Measurements from ENCODE around the gene LAMTOR3.
"Not testable (repeated sequence)": the region's sequence is repeated elsewhere in the genome, so short reads cannot be mapped to it uniquely, and the experiment has no call there.

The LAMTOR3 gene

DNA sequence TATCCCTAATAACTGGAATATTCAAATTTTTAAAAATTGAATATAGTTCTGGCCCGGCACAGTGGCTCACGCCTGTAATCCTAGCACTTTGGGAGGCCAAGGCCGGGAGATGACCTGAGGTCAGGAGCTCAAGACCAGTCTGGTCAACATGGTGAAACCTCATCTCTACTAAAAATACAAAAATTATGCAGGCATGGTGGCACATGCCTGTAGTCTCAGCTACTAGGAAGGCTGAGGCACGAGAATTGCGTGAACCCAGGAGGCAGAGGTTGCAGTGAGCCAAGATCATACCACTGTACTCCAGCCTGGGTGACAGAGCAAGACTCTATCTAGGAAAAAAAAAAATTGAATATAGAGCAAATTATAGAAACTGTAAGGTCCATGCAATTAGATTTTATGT lies 64.2 kb downstream of the LAMTOR3 start:
- DNase-seq: not testable (repeated sequence)

DNA sequence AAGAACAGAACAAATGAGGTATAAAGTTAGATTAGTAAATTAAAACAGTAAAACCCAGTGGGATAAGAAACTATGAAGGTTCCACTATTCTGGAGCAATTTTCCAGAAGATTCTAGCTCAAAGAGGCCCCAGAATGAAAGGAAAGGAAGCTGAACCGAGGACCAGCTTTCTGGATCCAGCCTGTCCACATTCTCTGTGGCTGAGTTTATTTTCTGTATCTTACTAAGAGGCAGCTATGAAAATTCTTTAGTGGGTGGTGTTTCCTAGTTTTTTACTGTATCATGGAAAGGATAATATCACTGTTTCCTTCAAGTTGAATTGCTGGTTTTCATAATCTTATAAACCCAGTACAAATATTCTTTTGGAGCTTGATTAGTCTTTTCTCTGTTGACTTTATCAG lies 65.8 kb downstream of the LAMTOR3 start:
- DNase-seq: no peak
